HUES48 (cell line): ENCODE results near the gene RALBP1.
"Not testable (repeated sequence)": the region's sequence is repeated elsewhere in the genome, so short reads cannot be mapped to it uniquely, and the experiment has no call there.

Experiments used
- H3K27ac ChIP-seq: one replicate; pipeline ENCODE4 v1.7.0; 2013; ENCODE audit warnings: low read depth, low read length, inconsistent platforms
- H3K27me3 ChIP-seq: 2 replicates; pipeline ENCODE4 v1.6.1; 2013; ENCODE audit warnings: mild to moderate bottlenecking, low read length; ENCODE audit not compliant: control insufficient read depth, insufficient read depth
- H3K36me3 ChIP-seq: 2 replicates; pipeline ENCODE4 v1.6.1; 2013; ENCODE audit warnings: low read length; ENCODE audit not compliant: control insufficient read depth, insufficient read depth
- H3K4me1 ChIP-seq: 2 replicates; pipeline ENCODE4 v1.6.1; 2013; ENCODE audit warnings: mild to moderate bottlenecking, low read length; ENCODE audit not compliant: control insufficient read depth, insufficient read depth
- H3K4me3 ChIP-seq: 2 replicates; pipeline ENCODE4 v1.5.1; 2013; ENCODE audit warnings: mild to moderate bottlenecking, low read depth, low read length
- H3K9ac ChIP-seq: 2 replicates; pipeline ENCODE4 v1.6.1; 2013; ENCODE audit warnings: mild to moderate bottlenecking, low read depth, low read length, moderate library complexity
- H3K9me3 ChIP-seq: 2 replicates; pipeline ENCODE4 v1.6.1; 2013; ENCODE audit warnings: low read length; ENCODE audit not compliant: control insufficient read depth, insufficient read depth

The RALBP1 gene

DNA sequence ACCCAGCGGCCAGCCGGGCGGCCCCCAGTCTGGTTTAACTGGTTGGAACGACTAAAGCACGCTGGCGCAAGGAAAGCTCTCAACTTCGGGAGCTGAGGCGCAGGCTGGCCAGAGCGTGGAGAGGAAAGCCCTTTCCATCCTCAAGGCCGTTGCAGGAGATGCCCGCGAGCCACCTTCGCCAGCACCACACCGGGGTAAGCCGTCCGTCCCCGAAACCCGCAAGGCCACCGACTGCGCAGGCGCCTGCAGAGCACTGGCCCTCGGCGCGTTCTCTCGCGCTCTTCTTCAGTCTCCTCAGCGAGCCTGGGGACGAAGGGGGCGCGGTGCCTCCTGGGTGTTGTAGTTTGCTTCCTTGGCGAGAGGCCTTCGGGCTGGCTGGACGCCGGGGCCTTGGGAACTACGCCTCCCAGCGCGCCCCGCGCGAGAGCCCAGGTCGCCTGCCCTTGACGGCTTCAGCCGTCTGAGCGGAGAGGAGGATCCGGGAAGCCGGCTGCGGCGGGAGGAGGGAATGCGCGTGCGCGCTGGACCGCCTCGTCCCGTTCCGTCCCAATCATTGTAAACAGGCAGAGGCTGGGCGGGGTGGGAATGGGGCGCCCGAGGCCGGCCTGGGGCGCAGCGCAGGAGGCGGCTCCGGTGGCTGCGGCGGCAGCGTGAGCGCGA, at the start of gene RALBP1:
RALBP1 (plus strand) TSS at position 531 of the 660 bp plus-strand sequence. CDS start 37,533 bp downstream, outside the sequence.
- Histone ChIP-seq H3K4me3 (peak within 1 kb of the TSS; percentile 92), H3K27me3 (no peaks in the 10 kb centered on the region), H3K9me3 (no peaks in the 10 kb centered on the region), H3K9ac (peak within 1 kb of the TSS; percentile 86), H3K4me1 (peaks cover 9% of the 10 kb centered on the region; the same call in 1 of the 2 replicates), H3K27ac (peak within 1 kb of the TSS; percentile 94), H3K36me3 (peaks cover 10% of the 10 kb centered on the region)

DNA sequence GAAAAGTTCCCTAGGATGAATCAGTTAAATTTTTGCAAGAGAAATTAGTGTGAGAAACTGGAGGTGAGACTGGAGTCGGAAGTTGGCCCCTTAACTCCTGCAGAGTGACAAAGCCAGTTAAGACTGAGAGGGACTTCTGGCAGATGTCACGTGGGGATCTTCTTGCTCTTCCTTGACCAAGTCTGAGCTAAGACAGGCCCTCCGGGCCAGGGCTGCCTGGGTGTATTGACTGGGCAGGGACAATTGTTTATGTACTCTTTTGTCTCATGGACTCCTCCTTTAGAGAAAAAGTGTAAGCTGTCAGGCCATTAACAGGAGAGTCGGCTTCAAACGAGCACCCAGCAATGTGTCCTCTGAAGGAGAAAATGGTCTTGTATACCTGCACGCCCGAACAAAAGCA, 48.6 kb upstream of the RALBP1 start:
- no peak overlapping the region for H3K9ac ChIP-seq
- no peak overlapping the region for H3K27ac ChIP-seq
- H3K4me3 ChIP-seq, result no peak overlapping the region
- H3K27me3 ChIP-seq, result no peaks in the 10 kb centered on the region
- no peaks in the 10 kb centered on the region for H3K4me1 ChIP-seq
- no peaks in the 10 kb centered on the region for H3K36me3 ChIP-seq
- peaks cover 6% of the 10 kb centered on the region; the same call in 1 of the 2 replicates for H3K9me3 ChIP-seq

DNA sequence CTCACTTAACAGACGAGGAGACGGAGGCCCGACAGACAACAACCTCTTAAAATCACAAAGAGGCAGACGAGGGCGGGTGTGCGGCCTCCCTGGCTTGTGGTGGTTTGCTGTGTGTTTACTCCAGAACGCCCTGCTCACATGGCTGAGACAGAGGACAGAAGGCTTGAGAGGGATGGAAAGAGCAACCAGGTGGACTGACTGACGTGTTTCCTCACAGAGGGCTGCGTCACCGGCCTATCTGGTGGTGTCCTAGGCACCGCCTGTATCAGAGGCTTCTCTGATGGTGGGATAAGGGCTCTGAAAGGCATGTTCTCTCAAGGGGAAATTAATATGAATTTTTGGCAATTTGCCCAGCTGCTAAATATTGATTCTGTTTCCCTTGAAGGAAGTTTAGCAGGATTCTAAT, 47.0 kb upstream of the RALBP1 start:
- Histone ChIP-seq H3K36me3 (no peaks in the 10 kb centered on the region), H3K4me1 (no peaks in the 10 kb centered on the region), H3K27ac (no peak overlapping the region), H3K9ac (no peak overlapping the region), H3K27me3 (no peaks in the 10 kb centered on the region), H3K9me3 (peaks cover 6% of the 10 kb centered on the region; the same call in 1 of the 2 replicates), H3K4me3 (no peak overlapping the region)

DNA sequence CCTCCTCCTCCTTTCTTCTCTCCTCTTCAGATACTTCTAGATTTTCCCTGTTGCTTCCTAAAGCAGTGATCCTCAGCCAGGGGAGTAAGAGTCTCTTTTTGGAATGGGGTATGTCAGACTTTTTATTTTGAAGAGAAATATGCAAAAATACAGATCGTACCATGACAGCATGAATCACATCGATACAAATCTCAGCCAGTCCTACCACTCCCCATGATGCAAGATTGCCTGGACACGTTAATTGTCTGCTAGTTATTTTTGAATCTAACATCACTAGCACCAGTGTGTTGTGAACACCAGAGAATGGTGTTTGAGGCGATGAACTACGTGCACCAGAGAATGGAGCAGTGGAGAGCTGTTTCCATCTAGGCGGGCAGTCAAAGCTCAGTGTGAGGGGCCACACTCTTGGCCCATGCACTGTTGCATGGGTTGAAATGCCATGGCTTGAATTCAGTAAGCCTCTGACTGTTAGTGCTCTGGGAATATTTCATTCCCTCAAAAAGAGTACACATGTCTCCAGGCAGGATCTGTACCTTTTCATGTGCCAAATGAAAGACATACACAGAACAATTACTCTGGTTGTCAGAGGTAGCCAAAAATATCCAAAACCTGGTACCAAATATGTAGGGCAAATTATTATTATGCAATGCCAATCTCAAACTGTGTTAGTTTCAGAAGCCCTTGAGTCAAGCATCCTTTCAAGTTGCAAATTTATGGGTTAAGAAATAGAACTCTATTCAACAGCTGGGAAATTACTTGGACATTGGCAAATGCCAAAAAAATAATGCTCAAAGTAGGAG, 46.3 kb upstream of the RALBP1 start:
- peaks cover 4% of the 10 kb centered on the region; the same call in 1 of the 2 replicates for H3K4me1 ChIP-seq
- H3K36me3 ChIP-seq, result no peaks in the 10 kb centered on the region
- peaks cover 1% of the 10 kb centered on the region; the same call in 1 of the 2 replicates for H3K9me3 ChIP-seq
- no peak overlapping the region for H3K4me3 ChIP-seq
- H3K9ac ChIP-seq, result no peak overlapping the region
- no peak overlapping the region for H3K27ac ChIP-seq
- no peaks in the 10 kb centered on the region for H3K27me3 ChIP-seq

DNA sequence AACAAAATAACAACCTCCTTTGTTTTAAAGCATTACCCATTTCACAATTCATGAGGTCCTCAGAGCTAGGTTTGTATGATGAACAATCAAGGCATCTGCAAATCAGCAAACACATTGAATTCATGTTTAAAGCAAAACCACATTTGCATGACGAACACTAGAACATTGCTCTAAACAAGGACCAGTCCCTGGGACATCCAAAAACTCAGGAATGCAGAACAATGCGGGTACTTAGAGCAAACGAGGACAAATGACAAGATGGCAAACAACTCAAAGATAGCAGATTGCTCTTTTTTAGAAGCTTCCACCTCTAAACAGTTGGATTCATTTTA, 45.7 kb upstream of the RALBP1 start:
- Histone ChIP-seq H3K9ac (no peak overlapping the region), H3K27ac (no peak overlapping the region)

DNA sequence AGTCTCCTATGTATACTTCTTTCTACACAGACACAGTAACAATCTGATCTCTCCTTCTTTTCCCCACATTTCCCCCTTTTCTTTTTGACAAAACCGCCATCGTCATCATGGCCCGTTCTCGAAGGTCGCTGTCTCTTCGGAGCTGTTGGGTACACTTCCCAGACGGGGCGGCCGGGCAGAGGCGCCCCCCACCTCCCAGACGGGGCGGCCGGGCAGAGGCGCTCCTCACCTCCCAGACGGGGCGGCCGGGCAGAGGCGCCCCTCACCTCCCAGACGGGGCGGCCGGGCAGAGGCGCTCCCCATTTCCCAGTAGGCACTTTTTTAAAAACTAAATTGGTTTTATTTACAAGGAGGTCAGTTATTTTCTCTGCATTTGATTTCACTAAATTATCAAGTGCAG, 45.0 kb upstream of the RALBP1 start:
- not testable (repeated sequence) for H3K27me3 ChIP-seq, H3K4me1 ChIP-seq, H3K4me3 ChIP-seq, H3K27ac ChIP-seq, H3K9ac ChIP-seq, H3K36me3 ChIP-seq, H3K9me3 ChIP-seq

More for the DNA sequence above, 45.7 kb upstream of the RALBP1 start:
- H3K4me3 ChIP-seq, result no peak overlapping the region
- no peaks in the 10 kb centered on the region for H3K36me3 ChIP-seq
- peaks cover 4% of the 10 kb centered on the region; the same call in 1 of the 2 replicates for H3K4me1 ChIP-seq
- no peaks in the 10 kb centered on the region for H3K27me3 ChIP-seq
- H3K9me3 ChIP-seq, result no peaks in the 10 kb centered on the region; the same call in 1 of the 2 replicates

DNA sequence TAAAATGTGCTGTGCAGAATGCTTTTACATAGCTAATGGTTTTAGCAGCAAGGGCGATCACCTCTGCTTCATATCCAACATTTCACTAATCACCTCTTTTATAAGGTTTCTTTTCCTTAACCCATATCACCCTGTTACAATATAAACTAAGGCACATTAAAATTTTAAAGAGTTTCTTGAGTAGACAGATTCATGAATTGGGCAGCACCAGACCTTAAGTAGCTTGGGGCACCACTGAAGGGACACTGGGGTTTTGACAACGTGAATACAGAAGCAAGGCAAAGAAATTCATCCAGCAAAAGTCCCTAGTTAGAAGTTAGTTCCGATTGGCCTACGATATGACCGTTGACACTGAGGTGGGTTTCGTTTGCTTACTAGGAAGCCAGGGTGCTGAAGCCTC, 44.0 kb upstream of the RALBP1 start:
- H3K9me3 ChIP-seq, result no peaks in the 10 kb centered on the region; the same call in 1 of the 2 replicates
- no peaks in the 10 kb centered on the region for H3K27me3 ChIP-seq
- no peak overlapping the region for H3K9ac ChIP-seq

DNA sequence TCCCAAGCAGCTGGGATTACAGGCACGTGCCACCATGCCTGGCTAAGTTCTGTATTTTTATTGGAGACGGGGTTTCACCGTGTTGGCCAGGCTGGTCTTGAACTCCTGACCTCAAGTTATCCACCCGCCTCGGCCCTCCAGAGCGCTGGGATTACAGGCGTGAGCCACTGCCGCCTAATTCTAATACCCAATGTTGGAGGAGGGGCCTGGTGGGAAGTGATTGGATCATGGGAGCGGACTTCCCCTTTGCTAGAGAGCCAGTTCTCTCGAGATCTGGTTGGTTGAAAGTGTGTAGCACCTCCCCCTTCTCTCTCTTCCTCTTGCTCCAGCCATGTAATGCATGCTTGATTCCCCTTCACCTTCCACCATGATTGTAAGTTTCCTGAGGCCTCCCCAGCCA, 42.2 kb upstream of the RALBP1 start:
- not testable (repeated sequence) for H3K4me3 ChIP-seq, H3K4me1 ChIP-seq, H3K27ac ChIP-seq, H3K9me3 ChIP-seq, H3K9ac ChIP-seq, H3K27me3 ChIP-seq, H3K36me3 ChIP-seq

More for the DNA sequence above, 44.0 kb upstream of the RALBP1 start:
- Histone ChIP-seq H3K4me1 (peaks cover 6% of the 10 kb centered on the region; the same call in 1 of the 2 replicates), H3K27ac (no peak overlapping the region), H3K4me3 (no peak overlapping the region), H3K36me3 (no peaks in the 10 kb centered on the region)

DNA sequence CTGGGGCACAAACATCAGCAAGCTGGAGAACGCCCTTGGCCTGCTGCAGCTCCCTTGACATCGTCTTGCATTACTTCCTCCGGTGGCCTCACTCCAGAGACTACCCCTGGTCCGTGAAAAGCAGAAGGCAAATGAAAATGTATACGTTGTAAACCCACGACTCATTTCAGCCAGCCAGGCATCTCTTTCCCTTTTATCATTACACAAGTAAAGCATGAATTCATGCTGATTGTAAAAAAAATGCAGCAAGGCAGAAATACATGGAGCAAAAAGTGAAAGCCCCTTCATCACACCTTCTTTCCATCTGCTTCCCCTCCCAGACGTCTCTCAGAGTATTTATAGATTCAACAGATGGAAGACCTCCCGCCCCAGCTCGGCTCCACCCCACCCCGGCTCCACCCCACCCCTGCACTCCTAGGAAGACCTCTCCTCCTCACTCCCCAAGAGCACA, 41.6 kb upstream of the RALBP1 start:
- Histone ChIP-seq H3K36me3 (no peaks in the 10 kb centered on the region), H3K4me1 (peaks cover 8% of the 10 kb centered on the region; the same call in 1 of the 2 replicates), H3K9me3 (no peaks in the 10 kb centered on the region; the same call in 1 of the 2 replicates), H3K27me3 (no peaks in the 10 kb centered on the region), H3K4me3 (no peak overlapping the region), H3K9ac (no peak overlapping the region), H3K27ac (peak overlapping the region; percentile 57)

DNA sequence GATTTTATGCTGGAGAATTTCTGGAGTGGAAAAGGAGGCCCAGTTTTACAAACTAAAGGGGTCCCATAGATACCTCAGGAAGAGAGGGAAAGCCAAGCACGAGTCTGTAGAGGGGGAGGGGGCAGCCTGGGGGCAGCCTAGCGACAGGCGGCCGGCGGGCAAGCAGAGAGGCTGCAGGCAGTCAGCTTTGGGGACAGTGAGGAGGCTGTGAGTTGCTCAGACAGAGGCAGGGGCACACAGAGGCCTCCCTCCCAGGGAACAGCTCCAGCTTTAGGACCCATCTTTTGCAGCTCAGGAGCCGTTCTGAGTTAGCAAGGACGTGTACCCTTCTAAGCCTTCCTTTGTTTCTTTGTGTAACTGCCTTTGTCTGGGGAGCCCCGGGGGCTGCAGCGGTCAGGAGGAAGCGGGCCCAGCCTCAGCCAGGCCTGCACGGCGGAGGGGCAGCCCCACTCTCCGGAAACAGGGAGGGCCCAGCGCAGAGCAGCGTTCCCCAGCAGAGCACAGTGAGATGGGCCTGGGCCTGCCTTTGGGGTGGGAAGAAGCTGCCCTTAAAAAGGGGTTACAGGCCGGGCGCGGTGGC, 41.1 kb upstream of the RALBP1 start:
- H3K9me3 ChIP-seq, result no peaks in the 10 kb centered on the region; the same call in 1 of the 2 replicates
- peaks cover 8% of the 10 kb centered on the region; the same call in 1 of the 2 replicates for H3K4me1 ChIP-seq
- no peaks in the 10 kb centered on the region for H3K27me3 ChIP-seq
- H3K27ac ChIP-seq, result peak overlapping the region; percentile 57
- no peak overlapping the region for H3K9ac ChIP-seq
- no peaks in the 10 kb centered on the region for H3K36me3 ChIP-seq
- H3K4me3 ChIP-seq, result no peak overlapping the region
